ENCODE results near the gene CTU1.

Gene CTU1

GRCh38 chr19:51129716-51130115, 21.5 kb upstream of the CTU1 start:
- H3K4me3 ChIP-seq (ENCODE audit: low read length): no peak overlapping the region
- no peaks in the 10 kb centered on the region for H3K36me3 ChIP-seq (ENCODE audit: insufficient read depth, low read length)
- H3K9ac ChIP-seq (ENCODE audit: low read depth, low read length): no peak overlapping the region
- H3K27me3 ChIP-seq (ENCODE audit: insufficient read depth, low read length): no peaks in the 10 kb centered on the region
- no peaks in the 10 kb centered on the region for H3K9me3 ChIP-seq (ENCODE audit: insufficient read depth, low read depth, low read length)
- WGBS: 87% methylated on average over 8 of the region's 8 CpGs
- no peaks in the 10 kb centered on the region for H3K4me1 ChIP-seq (ENCODE audit: insufficient read depth, low read length)
- H3K27ac ChIP-seq (ENCODE audit: low read depth, low read length): no peak overlapping the region

DNA sequence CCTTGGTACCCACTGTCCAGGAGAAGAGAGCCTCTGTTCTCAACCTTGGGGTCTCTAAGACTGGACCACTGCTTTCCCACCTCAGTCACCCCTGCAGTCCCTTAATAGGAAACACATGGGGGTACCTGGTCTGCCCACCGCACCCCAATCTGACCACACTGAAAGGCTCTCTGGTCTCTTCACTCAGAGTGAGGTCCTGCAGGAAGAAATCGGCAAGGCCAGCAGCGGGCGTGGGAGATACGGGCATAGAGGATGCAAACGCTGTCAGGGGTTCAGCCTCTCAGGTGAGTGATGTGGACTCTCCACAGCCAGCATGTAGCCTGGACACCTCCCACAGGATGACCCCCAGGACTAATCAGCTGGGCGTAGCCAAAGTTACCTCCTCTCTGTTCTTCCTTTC, 20.0 kb upstream of the CTU1 start:
- no peak overlapping the region for H3K27ac ChIP-seq (ENCODE audit: low read depth, low read length)
- no peak overlapping the region for H3K4me3 ChIP-seq (ENCODE audit: low read length)
- no peaks in the 10 kb centered on the region for H3K27me3 ChIP-seq (ENCODE audit: insufficient read depth, low read length)
- H3K9ac ChIP-seq (ENCODE audit: low read depth, low read length): no peak overlapping the region
- 91% methylated on average over 7 of the region's 7 CpGs for WGBS
- H3K4me1 ChIP-seq (ENCODE audit: insufficient read depth, low read length): no peaks in the 10 kb centered on the region
- H3K9me3 ChIP-seq (ENCODE audit: insufficient read depth, low read depth, low read length): no peaks in the 10 kb centered on the region
- H3K36me3 ChIP-seq (ENCODE audit: insufficient read depth, low read length): no peaks in the 10 kb centered on the region

GRCh38 chr19:51127755-51128154, 19.5 kb upstream of the CTU1 start:
- H3K9me3 ChIP-seq (ENCODE audit: insufficient read depth, low read depth, low read length): no peaks in the 10 kb centered on the region
- H3K4me1 ChIP-seq (ENCODE audit: insufficient read depth, low read length): no peaks in the 10 kb centered on the region
- H3K4me3 ChIP-seq (ENCODE audit: low read length): no peak overlapping the region
- WGBS: 94% methylated on average over 4 of the region's 4 CpGs
- no peak overlapping the region for H3K9ac ChIP-seq (ENCODE audit: low read depth, low read length)
- H3K36me3 ChIP-seq (ENCODE audit: insufficient read depth, low read length): no peaks in the 10 kb centered on the region
- no peak overlapping the region for H3K27ac ChIP-seq (ENCODE audit: low read depth, low read length)
- H3K27me3 ChIP-seq (ENCODE audit: insufficient read depth, low read length): no peaks in the 10 kb centered on the region

DNA sequence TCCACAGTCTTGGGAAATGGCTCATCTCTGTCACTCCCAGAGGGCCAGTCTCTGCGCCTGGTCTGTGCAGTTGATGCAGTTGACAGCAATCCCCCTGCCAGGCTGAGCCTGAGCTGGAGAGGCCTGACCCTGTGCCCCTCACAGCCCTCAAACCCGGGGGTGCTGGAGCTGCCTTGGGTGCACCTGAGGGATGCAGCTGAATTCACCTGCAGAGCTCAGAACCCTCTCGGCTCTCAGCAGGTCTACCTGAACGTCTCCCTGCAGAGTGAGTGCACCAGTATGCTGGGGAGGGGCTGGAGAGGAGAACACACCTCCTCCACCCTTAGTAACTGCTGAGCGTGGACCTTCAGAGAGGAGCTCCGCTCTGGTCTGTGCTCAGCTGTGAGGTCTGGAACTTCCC, 18.8 kb upstream of the CTU1 start:
- 78% methylated on average over 6 of the region's 6 CpGs for WGBS
- no peak overlapping the region for H3K4me3 ChIP-seq (ENCODE audit: low read length)
- H3K9me3 ChIP-seq (ENCODE audit: insufficient read depth, low read depth, low read length): no peaks in the 10 kb centered on the region
- no peak overlapping the region for H3K27ac ChIP-seq (ENCODE audit: low read depth, low read length)
- H3K27me3 ChIP-seq (ENCODE audit: insufficient read depth, low read length): no peaks in the 10 kb centered on the region
- H3K9ac ChIP-seq (ENCODE audit: low read depth, low read length): no peak overlapping the region
- H3K36me3 ChIP-seq (ENCODE audit: insufficient read depth, low read length): no peaks in the 10 kb centered on the region
- H3K4me1 ChIP-seq (ENCODE audit: insufficient read depth, low read length): no peaks in the 10 kb centered on the region

- H3K9ac ChIP-seq (ENCODE audit: low read depth, low read length): no peak overlapping the region
- H3K4me3 ChIP-seq (ENCODE audit: low read length): no peak overlapping the region
- H3K9me3 ChIP-seq (ENCODE audit: insufficient read depth, low read depth, low read length): no peaks in the 10 kb centered on the region
- H3K27me3 ChIP-seq (ENCODE audit: insufficient read depth, low read length): no peaks in the 10 kb centered on the region
- H3K4me1 ChIP-seq (ENCODE audit: insufficient read depth, low read length): no peaks in the 10 kb centered on the region
- no peaks in the 10 kb centered on the region for H3K36me3 ChIP-seq (ENCODE audit: insufficient read depth, low read length)
- WGBS: 95% methylated on average over 16 of the region's 16 CpGs
- no peak overlapping the region for H3K27ac ChIP-seq (ENCODE audit: low read depth, low read length)
Observed at GRCh38 chr19:51125421-51126075, 17.3 kb upstream of the CTU1 start.

DNA sequence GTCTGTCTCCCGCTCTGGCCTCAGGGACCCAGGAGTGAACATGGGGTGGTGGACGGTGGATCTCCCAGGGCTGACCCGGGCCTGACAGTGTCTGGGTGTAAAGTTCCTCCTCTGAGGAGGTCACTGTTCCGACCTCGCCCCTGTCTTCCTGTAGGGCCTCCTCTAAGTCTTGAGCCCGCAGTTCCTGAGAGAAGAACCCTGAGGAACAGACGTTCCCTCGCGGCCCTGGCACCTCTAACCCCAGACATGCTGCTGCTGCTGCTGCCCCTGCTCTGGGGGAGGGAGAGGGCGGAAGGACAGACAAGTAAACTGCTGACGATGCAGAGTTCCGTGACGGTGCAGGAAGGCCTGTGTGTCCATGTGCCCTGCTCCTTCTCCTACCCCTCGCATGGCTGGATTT, 16.5 kb upstream of the CTU1 start, which contains the start of gene SIGLEC9:
SIGLEC9 (plus strand) TSS at position 178 of the 400 bp plus-strand sequence; CDS start at position 247, 69 bp downstream.
- no peaks in the 10 kb centered on the region for H3K9me3 ChIP-seq (ENCODE audit: insufficient read depth, low read depth, low read length)
- no peak within 1 kb of the TSS for H3K27ac ChIP-seq (ENCODE audit: low read depth, low read length)
- no peak within 1 kb of the TSS for H3K9ac ChIP-seq (ENCODE audit: low read depth, low read length)
- H3K4me3 ChIP-seq (ENCODE audit: low read length): no peak within 1 kb of the TSS
- H3K36me3 ChIP-seq (ENCODE audit: insufficient read depth, low read length): no peaks in the 10 kb centered on the region
- 90% methylated on average over 14 of the region's 14 CpGs for WGBS
- H3K27me3 ChIP-seq (ENCODE audit: insufficient read depth, low read length): no peaks in the 10 kb centered on the region
- H3K4me1 ChIP-seq (ENCODE audit: insufficient read depth, low read length): no peaks in the 10 kb centered on the region

DNA sequence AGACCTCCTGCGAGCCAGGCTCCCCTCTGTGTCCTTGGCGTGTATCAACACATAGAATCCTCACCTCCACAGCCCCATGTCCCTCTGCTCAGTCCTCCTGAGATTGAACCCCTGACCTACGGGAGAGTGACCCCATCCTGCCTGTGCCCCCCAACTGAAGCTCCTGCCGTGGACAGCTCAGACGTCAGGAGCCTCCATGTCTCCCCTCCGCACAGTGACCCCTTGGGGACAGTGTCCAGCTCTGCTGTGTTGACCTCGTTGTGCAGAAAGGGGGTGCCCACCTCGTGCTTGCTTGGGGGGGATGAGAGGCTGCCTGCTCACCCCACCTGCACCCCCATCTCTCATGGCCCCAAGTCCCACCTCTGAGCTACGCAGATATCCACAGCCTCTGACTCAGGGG, 16.0 kb upstream of the CTU1 start:
- H3K36me3 ChIP-seq (ENCODE audit: insufficient read depth, low read length): no peaks in the 10 kb centered on the region
- H3K4me3 ChIP-seq (ENCODE audit: low read length): no peak overlapping the region
- 95% methylated on average over 9 of the region's 9 CpGs for WGBS
- H3K4me1 ChIP-seq (ENCODE audit: insufficient read depth, low read length): 0 out of 2 replicates have a peak, but pooled peaks cover 2% of the 10 kb centered on the region
- no peak overlapping the region for H3K9ac ChIP-seq (ENCODE audit: low read depth, low read length)
- H3K27me3 ChIP-seq (ENCODE audit: insufficient read depth, low read length): no peaks in the 10 kb centered on the region
- no peak overlapping the region for H3K27ac ChIP-seq (ENCODE audit: low read depth, low read length)
- no peaks in the 10 kb centered on the region for H3K9me3 ChIP-seq (ENCODE audit: insufficient read depth, low read depth, low read length)

GRCh38 chr19:51123802-51124201, 15.6 kb upstream of the CTU1 start:
- H3K36me3 ChIP-seq (ENCODE audit: insufficient read depth, low read length): no peaks in the 10 kb centered on the region
- 89% methylated on average over 9 of the region's 9 CpGs for WGBS
- no peaks in the 10 kb centered on the region for H3K27me3 ChIP-seq (ENCODE audit: insufficient read depth, low read length)
- no peak overlapping the region for H3K27ac ChIP-seq (ENCODE audit: low read depth, low read length)
- H3K4me1 ChIP-seq (ENCODE audit: insufficient read depth, low read length): 0 out of 2 replicates have a peak, but pooled peaks cover 3% of the 10 kb centered on the region
- H3K9ac ChIP-seq (ENCODE audit: low read depth, low read length): no peak overlapping the region
- H3K4me3 ChIP-seq (ENCODE audit: low read length): no peak overlapping the region
- H3K9me3 ChIP-seq (ENCODE audit: insufficient read depth, low read depth, low read length): no peaks in the 10 kb centered on the region

GRCh38 chr19:51123381-51123800, 15.2 kb upstream of the CTU1 start:
- no peak overlapping the region for H3K27ac ChIP-seq (ENCODE audit: low read depth, low read length)
- no peaks in the 10 kb centered on the region for H3K27me3 ChIP-seq (ENCODE audit: insufficient read depth, low read length)
- WGBS: 90% methylated on average over 5 of the region's 6 CpGs
- no peaks in the 10 kb centered on the region for H3K9me3 ChIP-seq (ENCODE audit: insufficient read depth, low read depth, low read length)
- H3K36me3 ChIP-seq (ENCODE audit: insufficient read depth, low read length): no peaks in the 10 kb centered on the region
- H3K4me3 ChIP-seq (ENCODE audit: low read length): no peak overlapping the region
- 0 out of 2 replicates have a peak, but pooled peaks cover 3% of the 10 kb centered on the region for H3K4me1 ChIP-seq (ENCODE audit: insufficient read depth, low read length)
- no peak overlapping the region for H3K9ac ChIP-seq (ENCODE audit: low read depth, low read length)

- 87% methylated on average over 22 of the region's 22 CpGs for WGBS
- no peak overlapping the region for H3K27ac ChIP-seq (ENCODE audit: low read depth, low read length)
Observed at GRCh38 chr19:51122112-51122981, 14.1 kb upstream of the CTU1 start.

GRCh38 chr19:51121257-51121656, 13.0 kb upstream of the CTU1 start:
- Histone ChIP-seq H3K4me1 (ENCODE audit: insufficient read depth, low read length) (0 out of 2 replicates have a peak, but pooled peaks cover 3% of the 10 kb centered on the region), H3K27ac (ENCODE audit: low read depth, low read length) (no peak overlapping the region), H3K4me3 (ENCODE audit: low read length) (no peak overlapping the region), H3K9me3 (ENCODE audit: insufficient read depth, low read depth, low read length) (no peaks in the 10 kb centered on the region), H3K27me3 (ENCODE audit: insufficient read depth, low read length) (no peaks in the 10 kb centered on the region), H3K36me3 (ENCODE audit: insufficient read depth, low read length) (no peaks in the 10 kb centered on the region), H3K9ac (ENCODE audit: low read depth, low read length) (no peak overlapping the region)
- 94% methylated on average over 8 of the region's 8 CpGs for WGBS

More at GRCh38 chr19:51122112-51122981, 14.1 kb upstream of the CTU1 start:
- Histone ChIP-seq H3K36me3 (ENCODE audit: insufficient read depth, low read length) (no peaks in the 10 kb centered on the region), H3K4me3 (ENCODE audit: low read length) (no peak overlapping the region), H3K27me3 (ENCODE audit: insufficient read depth, low read length) (no peaks in the 10 kb centered on the region), H3K9me3 (ENCODE audit: insufficient read depth, low read depth, low read length) (no peaks in the 10 kb centered on the region), H3K4me1 (ENCODE audit: insufficient read depth, low read length) (0 out of 2 replicates have a peak, but pooled peaks cover 3% of the 10 kb centered on the region), H3K9ac (ENCODE audit: low read depth, low read length) (no peak overlapping the region)

All from HUES64 (cell line).